Astrocyte of the hippocampus (primary cell): Measurements from ENCODE around the gene ARHGAP22.

Source experiments
- DNase-seq: peaks from one replicate; pipeline ENCODE4 v3.0.0; 2011; ENCODE audit warnings: low read depth, low spot score

The ARHGAP22 gene

GRCh38 chr10:48512861-48513260, 92.0 kb downstream of the ARHGAP22 start:
- no peak for DNase-seq

- DNase-seq: no peak
These were observed 93.0 kb downstream of the ARHGAP22 start for GRCh38 chr10:48511875-48512231.

- DNase-seq: no peak
These were observed 93.6 kb downstream of the ARHGAP22 start for GRCh38 chr10:48511066-48511874.

GRCh38 chr10:48509974-48510692, 94.7 kb downstream of the ARHGAP22 start:
- peak; percentile 47 for DNase-seq

- no peak for DNase-seq
These were observed 95.8 kb downstream of the ARHGAP22 start for GRCh38 chr10:48508791-48509772.

- no peak for DNase-seq
These were observed 96.7 kb downstream of the ARHGAP22 start for GRCh38 chr10:48507933-48508790.

GRCh38 chr10:48507494-48507893, 97.4 kb downstream of the ARHGAP22 start:
- no peak for DNase-seq

- DNase-seq: peak; percentile 20
These were observed 98.5 kb downstream of the ARHGAP22 start for GRCh38 chr10:48506147-48506917.

- no peak for DNase-seq
These were observed 99.3 kb downstream of the ARHGAP22 start for GRCh38 chr10:48505394-48506112.

GRCh38 chr10:48504141-48504885, 100.6 kb downstream of the ARHGAP22 start:
- DNase-seq: no peak

- DNase-seq: no peak
These were observed 101.5 kb downstream of the ARHGAP22 start for GRCh38 chr10:48503293-48503911.

GRCh38 chr10:48502791-48503190, 102.1 kb downstream of the ARHGAP22 start:
- no peak for DNase-seq

- DNase-seq: no peak
These were observed 102.8 kb downstream of the ARHGAP22 start for GRCh38 chr10:48501787-48502771.

GRCh38 chr10:48501226-48501625, 103.6 kb downstream of the ARHGAP22 start:
- no peak for DNase-seq

- no peak for DNase-seq
These were observed 104.1 kb downstream of the ARHGAP22 start for GRCh38 chr10:48500771-48501170.

GRCh38 chr10:48498940-48499510, 105.8 kb downstream of the ARHGAP22 start:
- no peak for DNase-seq
